GM23248 (cell line): ENCODE data around the gene CCM2. TPM values are rescaled to one million over a fixed set of nuclear protein-coding genes. Genes with fewer than 3 reads are reported as not detected.

Source experiments
- DNase-seq: peaks from one replicate; pipeline ENCODE4 v3.0.0-alpha.2; 2015
- H2AFZ ChIP-seq: fragments of 200-600 bp; sonication (generic); 2 replicates; pipeline ENCODE4 v1.6.1; 2016; ENCODE audit warnings: antibody characterized with exemption
- H3F3A ChIP-seq: fragments of 200-600 bp; sonication (generic); 2 replicates; pipeline ENCODE4 v1.6.1; 2016; ENCODE audit warnings: mild to moderate bottlenecking, antibody characterized with exemption, mixed run types; ENCODE audit not compliant: insufficient read depth
- H3K27ac ChIP-seq: fragments of 200-600 bp; sonication (generic); 2 replicates; pipeline ENCODE4 v1.5.1; 2016; ENCODE audit warnings: mild to moderate bottlenecking
- H3K27me3 ChIP-seq: fragments of 200-600 bp; sonication (generic); replicated peaks from 2 replicates; pipeline ENCODE4 v1.6.1; 2016; ENCODE audit warnings: mild to moderate bottlenecking; ENCODE audit not compliant: insufficient read depth
- H3K36me3 ChIP-seq: fragments of 200-600 bp; sonication (generic); 2 replicates; pipeline ENCODE4 v1.6.1; 2016; ENCODE audit warnings: low read depth, mild to moderate bottlenecking
- H3K4me1 ChIP-seq: fragments of 200-600 bp; sonication (generic); 2 replicates; pipeline ENCODE4 v1.6.1; 2016; ENCODE audit warnings: mild to moderate bottlenecking; ENCODE audit not compliant: insufficient read depth
- H3K4me2 ChIP-seq: fragments of 200-600 bp; sonication (generic); one replicate; pipeline ENCODE4 v1.6.1; 2016; ENCODE audit warnings: mild to moderate bottlenecking; ENCODE audit not compliant: unreplicated experiment
- H3K4me3 ChIP-seq: fragments of 200-600 bp; sonication (generic); 2 replicates; pipeline ENCODE4 v1.5.1; 2016; ENCODE audit warnings: mild to moderate bottlenecking
- H3K79me2 ChIP-seq: fragments of 200-600 bp; sonication (generic); 2 replicates; pipeline ENCODE4 v1.6.1; 2016; ENCODE audit warnings: mild to moderate bottlenecking; ENCODE audit not compliant: insufficient read depth
- H3K9ac ChIP-seq: fragments of 200-600 bp; sonication (generic); 2 replicates; pipeline ENCODE4 v1.6.1; 2016; ENCODE audit warnings: mild to moderate bottlenecking
- H3K9me2 ChIP-seq: fragments of 200-600 bp; sonication (generic); 2 replicates; pipeline ENCODE4 v1.6.1; 2016; ENCODE audit warnings: mixed run types, mild to moderate bottlenecking, moderate library complexity; ENCODE audit not compliant: insufficient read depth
- H3K9me3 ChIP-seq: fragments of 200-600 bp; sonication (generic); one replicate; pipeline ENCODE4 v1.6.1; 2017; ENCODE audit warnings: low read depth
- H4K20me1 ChIP-seq: fragments of 200-600 bp; sonication (generic); 2 replicates; pipeline ENCODE4 v1.6.0; 2016; ENCODE audit not compliant: insufficient read depth
- EZH2 ChIP-seq: fragments of 200-600 bp; sonication (generic); IDR thresholded peaks from 2 replicates; pipeline ENCODE4 v1.6.1; 2018; ENCODE audit warnings: antibody characterized with exemption, mild to moderate bottlenecking; ENCODE audit not compliant: insufficient read depth, poor library complexity, severe bottlenecking
- EZH2phosphoT487 ChIP-seq: fragments of 200-600 bp; sonication (generic); IDR thresholded peaks from 2 replicates; pipeline ENCODE4 v1.6.1; 2018; ENCODE audit warnings: antibody characterized with exemption, moderate library complexity, mild to moderate bottlenecking, low read depth; ENCODE audit not compliant: insufficient read depth
- WGBS, 2 experiments: methylation state at CpG; one replicate each; pipeline ENCODE4 v1.1.6; 2015 to 2017; ENCODE audit warnings: low lambda C conversion rate in 2 of 2, low coverage in 1 of 2; ENCODE audit errors: missing lambda C conversion rate in 2 of 2; 5-methylcytosine and 5-hydroxymethylcytosine counted together
- in situ Hi-C: fragments of 300-500 bp; cut with MboI; formaldehyde crosslinking; loops from 2 replicates; pipeline ENCODE4 v1.15.0; 2020
- polyA plus RNA-seq: library from polyadenylated mRNA; unstranded; fragments of >200 nt; fragmentation: Nextera tagmentation; extraction: Ambion mirVana; gene quantifications from 2 replicates; pipeline ENCODE4 v1.2.1, GENCODE V29; 2016
- total RNA-seq: library from RNA; depleted of rRNA; stranded (reverse); fragments of >200 nt; shearing (Covaris generic); gene quantifications from 2 replicates; pipeline ENCODE4 v1.2.3, GENCODE V29; 2014

Gene CCM2
- total and polyA plus RNA-seq, 2 experiments from 2014 or later: 63.8 to 69.3 TPM

DNA sequence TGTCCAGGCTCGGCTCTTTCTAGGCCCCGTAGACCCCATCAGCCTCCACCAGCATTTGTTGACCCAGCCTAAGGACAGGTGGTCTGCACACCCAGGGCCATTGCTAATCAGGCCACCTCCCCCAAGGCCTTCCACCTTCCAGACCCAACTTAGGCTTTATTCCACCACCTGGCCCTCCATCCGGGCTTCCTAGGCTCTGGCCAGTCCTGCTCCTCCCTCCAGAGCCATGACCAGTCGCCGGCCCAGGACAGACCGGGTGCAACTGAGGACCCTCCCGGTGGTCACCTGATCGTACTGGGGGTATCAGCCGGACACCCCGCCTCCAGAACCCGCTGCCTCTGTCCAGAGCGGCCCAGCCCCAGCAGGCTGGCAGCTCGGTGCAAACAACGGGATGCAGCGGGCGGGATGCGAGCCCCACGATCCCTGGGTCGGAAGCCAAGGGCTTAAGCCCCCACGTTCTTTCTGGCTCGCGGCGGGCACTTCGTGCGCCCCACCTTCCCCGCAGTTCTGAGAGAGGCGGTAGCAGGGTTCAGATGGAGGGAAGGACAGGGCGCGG is 88.2 kb downstream of the CCM2 start:
- Histone ChIP-seq H3K9ac (no peak overlapping the region), H3K9me3 (no peaks in the 10 kb centered on the region), H3K4me2 (no peak overlapping the region), H3K4me1 (peaks cover 14% of the 10 kb centered on the region; the same call in 1 of the 2 replicates), H3K9me2 (no peaks in the 10 kb centered on the region), H3F3A (peaks cover 15% of the 10 kb centered on the region), H3K36me3 (no peaks in the 10 kb centered on the region), H2AFZ (no peak overlapping the region), H3K27ac (no peak overlapping the region), H4K20me1 (no peaks in the 10 kb centered on the region), H3K79me2 (no peaks in the 10 kb centered on the region), H3K4me3 (no peak overlapping the region), H3K27me3 (no peaks in the 10 kb centered on the region)
- TF ChIP-seq EZH2 (no peak), EZH2phosphoT487 (no peak)
- WGBS, 2 experiments: 28 to 29% methylated on average over 28 to 29 of the region's 29 CpGs
- in situ Hi-C loops: no loop called here
- no peak for DNase-seq

DNA sequence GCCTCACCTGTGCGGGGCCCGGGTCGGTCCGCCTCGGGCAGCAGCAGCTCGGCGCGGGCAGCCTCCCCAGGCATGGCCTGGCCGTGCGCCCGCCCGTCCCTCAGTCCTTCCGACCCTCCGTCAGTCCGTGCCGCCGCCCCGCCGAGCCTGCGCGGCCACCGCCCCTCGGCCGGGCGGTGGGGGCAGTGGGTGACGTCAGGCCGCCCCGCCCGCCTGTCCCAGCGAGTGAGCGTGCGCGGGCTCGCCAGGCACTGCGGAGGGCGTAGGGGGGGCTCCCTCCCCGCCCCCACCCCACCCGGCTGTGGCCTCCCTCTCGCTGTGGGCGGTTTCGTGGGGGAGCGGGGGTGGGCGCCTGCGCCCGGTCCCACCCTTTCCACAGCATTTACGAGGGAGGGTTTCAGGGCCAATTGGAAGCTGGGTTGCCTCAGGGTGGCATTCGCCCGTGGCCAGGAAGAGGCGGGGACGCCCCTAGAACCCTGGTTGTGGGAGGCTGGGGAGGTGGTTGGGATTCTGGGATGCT is 88.9 kb downstream of the CCM2 start, which contains the start of gene NACAD:
Gene NACAD, minus strand, starts transcription at position 149 of the 520 bp plus-strand sequence. Its CDS starts 75 bp downstream, at position 74.
- no peaks in the 10 kb centered on the region for H3K9me2 ChIP-seq
- H3F3A ChIP-seq: peaks cover 16% of the 10 kb centered on the region
- peak within 1 kb of the TSS; percentile 67 for H3K4me2 ChIP-seq
- in situ Hi-C loops: no loop called here
- peak; percentile 54 for DNase-seq
- no peaks in the 10 kb centered on the region for H3K27me3 ChIP-seq
- H4K20me1 ChIP-seq: no peaks in the 10 kb centered on the region
- H3K9ac ChIP-seq: peak within 1 kb of the TSS; percentile 36; the same call in 1 of the 2 replicates
- H3K4me1 ChIP-seq: peaks cover 14% of the 10 kb centered on the region; the same call in 1 of the 2 replicates
- peak within 1 kb of the TSS; percentile 66 for H3K4me3 ChIP-seq
- no peak within 1 kb of the TSS for H3K27ac ChIP-seq
- H3K36me3 ChIP-seq: no peaks in the 10 kb centered on the region
- H3K9me3 ChIP-seq: no peaks in the 10 kb centered on the region
- WGBS, 2 experiments: 1 to 5% methylated on average over 4 to 39 of the region's 50 CpGs
- TF ChIP-seq EZH2 (no peak), EZH2phosphoT487 (no peak)
- no peaks in the 10 kb centered on the region for H3K79me2 ChIP-seq
- peak within 1 kb of the TSS; percentile 54 for H2AFZ ChIP-seq

DNA sequence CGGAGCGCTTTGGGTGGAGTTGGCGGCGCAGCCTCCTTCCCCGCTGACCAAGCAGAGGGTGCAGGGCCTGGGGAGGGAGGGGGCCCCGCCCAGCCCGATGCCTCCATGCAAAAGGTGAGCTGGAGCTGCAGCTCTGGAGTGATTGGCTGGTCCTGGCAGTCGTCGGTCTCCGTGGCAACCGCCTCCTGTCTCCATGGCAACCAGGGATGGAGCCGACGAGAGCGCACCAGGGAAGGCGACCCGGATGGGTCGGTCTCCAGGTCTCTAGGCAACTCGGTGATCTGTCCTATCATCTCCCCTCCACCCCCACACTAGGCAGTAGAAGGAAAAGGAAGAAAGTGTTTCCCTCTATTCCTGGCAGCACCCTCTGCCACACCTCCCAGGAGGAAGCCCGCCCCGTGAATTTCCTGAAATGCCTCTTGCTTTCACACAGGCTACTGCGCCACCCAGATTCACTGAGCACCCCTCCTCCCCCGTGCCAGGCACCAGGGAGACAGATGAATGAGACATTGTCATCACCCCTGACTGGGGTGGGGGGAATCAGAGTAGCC is 89.4 kb downstream of the CCM2 start:
- Histone ChIP-seq H3K9me3 (no peaks in the 10 kb centered on the region), H3K36me3 (no peaks in the 10 kb centered on the region), H3K4me1 (peaks cover 14% of the 10 kb centered on the region; the same call in 1 of the 2 replicates), H3K27me3 (no peaks in the 10 kb centered on the region), H3K9me2 (no peaks in the 10 kb centered on the region), H3K9ac (peak overlapping the region; percentile 36; the same call in 1 of the 2 replicates), H3K4me2 (peak overlapping the region; percentile 67), H3K4me3 (peak overlapping the region; percentile 66), H2AFZ (peak overlapping the region; percentile 54), H3F3A (peaks cover 16% of the 10 kb centered on the region), H3K79me2 (no peaks in the 10 kb centered on the region), H3K27ac (no peak overlapping the region), H4K20me1 (no peaks in the 10 kb centered on the region)
- peak; percentile 52 for DNase-seq
- TF ChIP-seq EZH2phosphoT487 (no peak), EZH2 (peak; percentile 34)
- WGBS, 2 experiments: 1 to 3% methylated on average over 18 to 22 of the region's 22 CpGs
- in situ Hi-C loops: no loop called here

DNA sequence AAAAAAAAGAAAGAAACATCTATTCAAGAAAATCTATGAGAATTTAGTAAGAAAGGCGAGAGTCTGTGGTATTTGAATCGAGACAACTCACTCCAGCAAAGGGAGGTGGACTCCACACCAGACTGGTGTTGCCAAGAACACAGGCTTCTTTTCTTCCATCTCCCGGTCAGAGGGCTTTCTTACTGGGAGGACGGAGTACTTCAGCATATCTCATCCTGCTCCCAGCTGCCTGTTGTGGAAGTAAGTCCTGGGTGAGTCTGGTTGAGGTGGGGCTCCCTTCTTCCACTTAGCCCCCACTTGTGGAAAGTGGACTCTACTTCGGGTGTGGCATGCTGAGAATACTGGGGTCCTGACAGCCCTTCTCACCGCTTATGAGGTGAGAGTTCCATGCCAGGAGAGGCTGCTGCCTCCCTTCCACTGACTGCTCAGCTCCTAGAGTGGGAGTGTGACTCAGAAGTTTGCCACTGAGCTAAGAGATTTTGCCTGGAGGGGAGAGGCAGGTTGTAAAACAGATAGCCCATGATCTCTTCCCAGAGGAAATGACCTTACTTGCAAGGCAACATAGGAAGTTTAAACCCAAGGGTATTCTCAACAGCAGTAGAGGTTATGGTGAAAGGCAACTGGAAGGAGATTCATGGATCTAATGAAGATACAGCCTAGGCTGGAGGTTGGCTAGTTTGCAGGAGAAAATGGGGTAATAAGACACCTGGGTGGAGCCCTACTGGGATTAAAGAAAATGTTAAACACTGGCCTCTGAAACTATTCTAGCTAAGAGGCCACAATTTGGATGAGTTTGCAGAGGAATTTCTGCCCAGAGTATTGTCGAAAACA is 92.3 kb downstream of the CCM2 start:
- WGBS, 2 experiments: 36 to 40% methylated on average over 7 of the region's 7 CpGs
- H3K4me3 ChIP-seq: no peak overlapping the region
- H3K9ac ChIP-seq: no peak overlapping the region
- DNase-seq: peak; percentile 73
- no peaks in the 10 kb centered on the region for H3K27me3 ChIP-seq
- peak overlapping the region; percentile 21 for H3K4me2 ChIP-seq
- H3K9me2 ChIP-seq: no peaks in the 10 kb centered on the region
- H3K9me3 ChIP-seq: no peaks in the 10 kb centered on the region
- in situ Hi-C loops: no loop called here
- no peaks in the 10 kb centered on the region for H3K79me2 ChIP-seq
- H3K36me3 ChIP-seq: no peaks in the 10 kb centered on the region
- peaks cover 14% of the 10 kb centered on the region; the same call in 1 of the 2 replicates for H3K4me1 ChIP-seq
- peaks cover 16% of the 10 kb centered on the region for H3F3A ChIP-seq
- no peaks in the 10 kb centered on the region for H4K20me1 ChIP-seq
- H3K27ac ChIP-seq: 0 out of 2 replicates have a peak overlapping the region, but pooled peaks have one; percentile 6
- peak overlapping the region; percentile 53; the same call in 1 of the 2 replicates for H2AFZ ChIP-seq
- no peak for TF ChIP-seq EZH2phosphoT487
- TF ChIP-seq EZH2: no peak
